Spleen (tissue), 11 donors: ENCODE measurements around the gene MPP3. TPM values are rescaled to one million over a fixed set of nuclear protein-coding genes. Genes with fewer than 3 reads are reported as not detected.

Source experiments
- DNase-seq: peaks from one replicate; pipeline ENCODE4 v3.0.0-alpha.2; 2020
- H3K27ac ChIP-seq, 8 donors: fragments of 200-600 bp; sonication (generic) in 7 of 8; 1 replicate in 4 of 8; 2 replicates in 4 of 8; pipeline versions ENCODE4 v1.5.0 to v1.8.0; 2016 to 2021; ENCODE audit warnings: inconsistent platforms in 4 of 8, mild to moderate bottlenecking in 4 of 8, moderate library complexity in 1 of 8
- H3K27me3 ChIP-seq, 7 donors: fragments of 200-600 bp; sonication (generic) in 6 of 7; replicated peaks in 1 of 7; 1 replicate in 4 of 7; 2 replicates in 3 of 7; pipeline versions ENCODE4 v1.5.0 to v1.8.0; 2016 to 2021; ENCODE audit warnings: inconsistent platforms in 3 of 7, mild to moderate bottlenecking in 1 of 7
- H3K36me3 ChIP-seq, 6 donors: fragments of 200-600 bp; sonication (generic) in 5 of 6; 1 replicate in 4 of 6; 2 replicates in 2 of 6; pipeline versions ENCODE4 v1.5.0 to v1.8.0; 2016 to 2021; ENCODE audit warnings: inconsistent platforms in 2 of 6
- H3K4me1 ChIP-seq, 6 donors: fragments of 200-600 bp; sonication (generic) in 5 of 6; 1 replicate in 3 of 6; 2 replicates in 3 of 6; pipeline versions ENCODE4 v1.5.0 to v1.8.0; 2016 to 2021; ENCODE audit warnings: inconsistent platforms in 3 of 6
- H3K4me3 ChIP-seq, 8 donors: fragments of 200-600 bp; sonication (generic) in 7 of 8; 1 replicate in 4 of 8; 2 replicates in 4 of 8; pipeline versions ENCODE4 v1.5.0 to v1.8.0; 2016 to 2021; ENCODE audit warnings: inconsistent platforms in 4 of 8, mild to moderate bottlenecking in 4 of 8, moderate library complexity in 2 of 8
- H3K9me3 ChIP-seq, 8 donors: fragments of 200-600 bp; sonication (generic) in 7 of 8; 1 replicate in 4 of 8; 2 replicates in 4 of 8; pipeline versions ENCODE4 v1.5.0 to v1.8.0; 2016 to 2021; ENCODE audit warnings: inconsistent platforms in 4 of 8
- CTCF ChIP-seq, 11 experiments: fragments of 200-600 bp in 7 of 11; fragments of 450-650 bp in 4 of 11; sonication (generic) in 4 of 11; IDR thresholded peaks in 8 of 11; conservative IDR thresholded peaks in 3 of 11; 1 replicate in 7 of 11; 2 replicates in 4 of 11; pipeline versions ENCODE4 v1.4.0 to v1.8.0; 2016 to 2021; ENCODE audit warnings: antibody characterized with exemption in 11 of 11, inconsistent platforms in 4 of 11, mild to moderate bottlenecking in 1 of 11
- POLR2A ChIP-seq, 3 donors: fragments of 450-650 bp; IDR thresholded peaks; one replicate each; pipeline ENCODE4 v1.5.1; 2017; ENCODE audit warnings: antibody characterized with exemption in 3 of 3, mild to moderate bottlenecking in 1 of 3
- POLR2AphosphoS5 ChIP-seq, 3 donors: sonication (generic); formaldehyde crosslinking; IDR thresholded peaks; one replicate each; pipeline ENCODE4 v1.5.1; 2017; ENCODE audit warnings: antibody characterized with exemption in 3 of 3
- WGBS, 5 donors: extraction: QIAGEN DNeasy Blood & Tissue Kit in 3 of 5; methylation state at CpG; one replicate each; pipeline versions ENCODE4 v1.1.5 to v1.1.7; 2013 to 2018; 5-methylcytosine and 5-hydroxymethylcytosine counted together
- intact Hi-C: fragments of 100-400 bp; cut with DNase I; formaldehyde crosslinking; loops from one replicate; pipeline ENCODE4 v1.15.0; 2023; ENCODE audit warnings: low total_unique reads
- polyA plus RNA-seq, 3 donors: library from polyadenylated mRNA; stranded (reverse); fragments of 200-250 nt; gene quantifications; one replicate each; pipeline ENCODE4 v1.2.1, GENCODE V29; 2013
- total RNA-seq, 7 donors: library from RNA; depleted of rRNA in 3 of 7; stranded (reverse); fragments of >200 nt in 3 of 7; fragmentation: NEBNext Ultra II Directional in 4 of 7; extraction: Animal tissue kit (Norgen Biotek cat#: 25700) in 4 of 7; gene quantifications; one replicate each; pipeline versions ENCODE4 v1.1.0 to v1.2.1, GENCODE V29; 2016 to 2021
- donor health status: healthy with polysubstance abuse.
- donor health status: DM: no; HTN: no; CAD: no; lungs with moderate emphysema.
- donor health status: DM: no; HTN: no; CAD: no.
- donor health status: Bipolar disorder and iron deficiency.
- donor health status: healthy.
- donor health status: DM: no; HTN: no; CAD: no.
- donor health status: DM: yes; HTN: yes; CAD: no.

The MPP3 gene
- total and polyA plus RNA-seq, 10 donors, result 1.9 to 23.9 (median 7.1) TPM

GRCh38 chr17:43791589-43791988, 41.4 kb downstream of the MPP3 start:
- 29 to 60% (median 47%) methylated on average over 3 of the region's 3 CpGs for WGBS, 5 donors
- H3K27ac ChIP-seq, result no peak overlapping the region
- peaks cover 0 to 9% (median 0%) of the 10 kb centered on the region in 6 donors for H3K4me1 ChIP-seq
- intact Hi-C loops, result no loop called here
- TF ChIP-seq CTCF (IDR thresholded peaks at IDR 0.05 in 8 of 11, conservative IDR thresholded peaks at IDR 0.05 in 3 of 11) (no peak), POLR2AphosphoS5 (IDR thresholded peaks at IDR 0.05) (no peak), POLR2A (IDR thresholded peaks at IDR 0.05) (no peak)
- H3K4me3 ChIP-seq, result no peak overlapping the region
- H3K27me3 ChIP-seq, result peaks cover 0 to 10% (median 0%) of the 10 kb centered on the region in 7 donors
- no peaks in the 10 kb centered on the region for H3K36me3 ChIP-seq
- DNase-seq, result no peak
- peaks cover 0 to 3% (median 0%) of the 10 kb centered on the region in 8 donors for H3K9me3 ChIP-seq

GRCh38 chr17:43790311-43790940, 42.5 kb downstream of the MPP3 start:
- intact Hi-C loops, result no loop called here
- Histone ChIP-seq H3K27ac (no peak overlapping the region), H3K9me3 (peaks cover 0 to 3% (median 0%) of the 10 kb centered on the region in 8 donors), H3K4me3 (no peak overlapping the region), H3K4me1 (peaks cover 0 to 9% (median 0%) of the 10 kb centered on the region in 6 donors), H3K27me3 (peaks cover 0 to 10% (median 0%) of the 10 kb centered on the region in 7 donors), H3K36me3 (no peaks in the 10 kb centered on the region)
- TF ChIP-seq POLR2AphosphoS5 (IDR thresholded peaks at IDR 0.05) (no peak), POLR2A (IDR thresholded peaks at IDR 0.05) (no peak), CTCF (IDR thresholded peaks at IDR 0.05 in 8 of 11, conservative IDR thresholded peaks at IDR 0.05 in 3 of 11) (no peak)
- no peak for DNase-seq
- 80 to 91% (median 90%) methylated on average over 12 to 14 of the region's 14 CpGs for WGBS, 5 donors

GRCh38 chr17:43789482-43789881, 43.5 kb downstream of the MPP3 start:
- Histone ChIP-seq H3K4me1 (peaks cover 0 to 9% (median 0%) of the 10 kb centered on the region in 6 donors), H3K4me3 (no peak overlapping the region), H3K36me3 (no peaks in the 10 kb centered on the region), H3K27ac (no peak overlapping the region), H3K27me3 (peaks cover 0 to 10% (median 0%) of the 10 kb centered on the region in 7 donors), H3K9me3 (peaks cover 0 to 3% (median 0%) of the 10 kb centered on the region in 8 donors)
- 84 to 100% (median 93%) methylated on average over 1 of the region's 1 CpG for WGBS, 5 donors
- no peak for DNase-seq
- intact Hi-C loops, result no loop called here
- TF ChIP-seq CTCF (IDR thresholded peaks at IDR 0.05 in 8 of 11, conservative IDR thresholded peaks at IDR 0.05 in 3 of 11) (no peak), POLR2AphosphoS5 (IDR thresholded peaks at IDR 0.05) (no peak)

GRCh38 chr17:43788540-43788939, 44.4 kb downstream of the MPP3 start:
- WGBS, 5 donors, result 76 to 92% (median 83%) methylated on average over 5 of the region's 5 CpGs
- no peaks in the 10 kb centered on the region for H3K36me3 ChIP-seq
- H3K27me3 ChIP-seq, result peaks cover 0 to 10% (median 0%) of the 10 kb centered on the region in 7 donors
- H3K4me1 ChIP-seq, result peaks cover 0 to 9% (median 0%) of the 10 kb centered on the region in 6 donors
- intact Hi-C loops, result no loop called here
- peaks cover 0 to 3% (median 0%) of the 10 kb centered on the region in 8 donors for H3K9me3 ChIP-seq
- H3K4me3 ChIP-seq, result no peak overlapping the region
- H3K27ac ChIP-seq, result no peak overlapping the region
- TF ChIP-seq POLR2AphosphoS5 (IDR thresholded peaks at IDR 0.05) (no peak), POLR2A (IDR thresholded peaks at IDR 0.05) (no peak), CTCF (IDR thresholded peaks at IDR 0.05 in 8 of 11, conservative IDR thresholded peaks at IDR 0.05 in 3 of 11) (no peak)
- DNase-seq, result no peak
